HG03097 (cell line): ENCODE results near the gene POMGNT2.

ENCODE experiments used
- ATAC-seq: cut with Tn5 transposase; IDR thresholded peaks from one replicate; pipeline ENCODE4 v1.9.1; 2021; ENCODE audit not compliant: unreplicated experiment, low FRiP score

POMGNT2 gene

DNA sequence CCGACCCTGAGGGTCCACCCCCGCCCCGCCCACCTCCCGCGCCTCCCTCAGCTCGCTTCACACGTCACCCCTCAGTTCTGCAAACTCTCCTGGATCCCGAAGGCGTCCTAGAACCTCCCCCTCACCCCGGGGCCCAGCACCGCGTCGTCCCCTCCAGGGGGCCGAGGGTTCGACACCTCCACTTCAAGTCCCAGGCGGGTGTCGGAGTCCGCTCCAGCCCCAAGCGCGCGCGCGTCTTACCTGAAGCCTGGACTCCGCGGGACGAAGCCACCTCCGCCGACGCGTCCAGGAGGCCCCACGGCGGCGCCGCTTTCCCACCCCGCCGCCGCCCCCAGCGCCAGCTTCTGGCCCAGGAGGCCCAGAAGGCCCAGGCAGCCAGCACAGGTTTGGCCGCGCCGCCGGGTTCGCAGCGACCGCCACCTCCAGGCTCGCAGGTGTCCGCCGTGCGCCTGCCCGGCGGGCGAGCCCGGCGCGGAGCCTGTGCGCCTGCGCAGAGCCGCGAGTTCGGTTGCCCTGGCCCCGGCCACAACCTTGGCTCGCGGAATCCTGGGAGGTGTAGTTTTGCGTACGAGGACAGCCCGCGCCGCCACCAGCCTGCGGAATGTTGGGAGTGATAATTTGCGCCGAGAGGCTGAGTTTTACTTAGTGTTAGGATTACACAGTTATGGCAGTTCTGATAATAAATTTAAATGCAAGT lies at the start of gene POMGNT2:
Gene POMGNT2 (minus strand): TSS at position 484 of the 697 bp plus-strand sequence. CDS start 24,648 bp downstream, outside the sequence.
- peak; percentile 87 for ATAC-seq

DNA sequence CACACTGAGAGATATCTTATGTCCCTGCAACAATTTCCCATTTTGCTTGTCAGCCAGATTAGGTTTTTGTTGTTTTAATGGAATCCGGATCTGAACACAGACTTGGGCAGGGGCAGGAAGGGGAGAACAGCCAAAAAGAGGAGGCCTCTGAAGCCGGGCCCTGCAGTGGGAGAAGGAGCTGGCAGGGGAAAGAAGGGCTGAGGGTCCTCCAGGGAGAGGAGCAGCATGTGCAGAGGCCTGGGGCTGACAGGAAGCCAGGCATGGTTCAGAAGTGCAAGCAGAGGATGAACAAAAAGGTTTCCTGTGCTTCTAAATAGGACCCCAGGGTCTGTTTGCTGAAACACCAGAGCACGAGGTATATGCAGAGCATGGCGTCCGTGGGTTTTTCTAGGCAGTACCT lies 49.1 kb upstream of the POMGNT2 start:
- no peak for ATAC-seq

DNA sequence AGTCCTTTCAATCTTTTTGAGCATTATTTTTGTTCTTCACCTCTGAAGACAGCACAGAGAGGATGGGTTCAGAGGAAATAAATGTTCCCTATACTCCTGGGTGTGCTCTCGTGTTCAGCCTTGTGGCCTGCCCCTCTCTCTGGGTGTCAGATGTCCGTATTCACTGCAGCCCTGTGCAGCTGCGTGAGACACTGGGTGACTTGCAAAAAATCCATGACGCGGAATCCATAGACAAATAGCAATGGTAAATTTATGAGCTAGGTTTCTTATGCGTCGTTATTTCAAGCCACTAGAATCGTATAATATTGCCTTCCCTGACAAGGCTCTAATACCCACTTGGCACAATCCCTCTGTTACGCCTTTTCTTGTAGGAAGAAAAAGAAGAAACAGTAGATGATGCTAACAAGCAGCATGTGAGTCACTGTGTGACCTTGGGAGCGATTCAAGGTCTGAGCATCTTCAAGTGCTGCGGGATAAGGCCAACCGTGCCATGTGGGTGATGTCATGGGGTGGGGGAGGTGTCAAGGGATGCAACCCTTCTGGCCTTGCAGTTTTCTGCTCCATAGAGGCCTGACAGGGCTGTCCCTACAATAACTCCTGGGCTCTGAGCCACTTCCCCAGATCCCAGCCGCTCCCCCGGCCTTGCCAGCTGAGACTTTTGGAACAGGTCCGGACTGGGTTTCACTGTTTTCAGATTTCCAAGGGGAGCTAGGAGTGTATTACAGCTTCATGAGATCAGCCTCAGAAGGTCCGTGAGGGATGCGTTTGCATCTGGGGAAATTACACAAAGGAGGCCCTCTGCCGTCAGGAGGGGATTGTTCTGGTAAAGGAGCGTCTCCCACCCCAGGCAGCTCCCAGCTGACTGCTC lies 47.6 kb upstream of the POMGNT2 start:
- ATAC-seq: no peak

DNA sequence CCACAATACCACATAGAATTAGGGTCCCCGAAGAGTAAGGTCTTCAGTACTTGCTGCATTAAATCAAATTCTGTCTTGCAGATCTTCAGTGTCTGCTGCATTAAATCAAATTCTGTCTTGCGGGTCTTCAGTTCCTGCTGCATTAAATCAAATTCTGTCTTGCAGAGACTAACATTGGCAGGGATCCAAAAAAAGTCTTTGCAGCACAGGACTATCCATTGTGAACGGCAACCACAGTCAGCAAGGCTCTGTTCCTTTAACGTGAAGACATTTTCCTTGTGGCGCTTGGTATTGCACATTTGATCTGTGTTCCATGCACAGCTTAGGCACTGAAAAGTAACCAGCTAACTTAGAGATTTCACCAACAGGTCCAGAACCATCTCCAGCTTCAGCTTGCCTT lies 46.8 kb upstream of the POMGNT2 start:
- no peak for ATAC-seq

DNA sequence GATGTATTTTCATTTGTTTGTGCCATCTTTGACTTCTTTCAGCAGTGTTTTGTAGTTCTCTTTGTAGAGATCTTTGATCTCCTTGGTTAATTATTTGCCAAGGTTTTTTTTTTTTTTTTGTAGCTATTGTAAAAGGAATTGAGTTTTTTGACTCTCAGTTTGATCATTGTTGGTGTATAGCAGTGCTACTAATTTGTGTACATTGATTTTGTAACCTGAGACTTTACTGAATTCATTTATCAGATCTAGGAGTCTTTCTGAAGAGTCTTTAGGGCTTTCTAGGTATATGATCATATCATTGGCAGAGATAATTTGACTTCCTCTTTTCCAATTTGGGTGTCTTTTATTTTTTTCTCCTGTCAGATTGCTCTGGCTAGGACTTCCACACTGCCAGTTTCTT lies 42.2 kb upstream of the POMGNT2 start:
- ATAC-seq: no peak

DNA sequence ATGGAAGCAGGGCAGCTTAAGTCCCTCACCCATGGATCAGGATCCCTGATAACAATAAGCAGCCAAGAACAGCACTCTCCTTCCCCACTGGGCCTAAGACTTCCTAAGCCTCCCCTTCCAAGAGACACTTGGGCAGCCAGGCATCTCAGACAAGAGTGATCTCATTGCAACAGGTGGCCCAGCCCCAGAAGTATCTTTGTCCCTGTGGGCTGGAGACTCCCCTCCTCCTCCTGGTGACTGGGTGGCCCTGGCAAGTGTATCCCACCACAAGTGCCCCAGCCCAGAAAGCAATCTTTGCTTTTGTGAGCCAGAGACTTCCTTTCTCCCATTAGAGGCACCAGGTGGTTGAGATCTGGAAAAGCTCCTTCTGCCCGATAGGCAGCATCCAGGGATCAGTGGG lies 40.7 kb upstream of the POMGNT2 start:
- ATAC-seq: no peak

DNA sequence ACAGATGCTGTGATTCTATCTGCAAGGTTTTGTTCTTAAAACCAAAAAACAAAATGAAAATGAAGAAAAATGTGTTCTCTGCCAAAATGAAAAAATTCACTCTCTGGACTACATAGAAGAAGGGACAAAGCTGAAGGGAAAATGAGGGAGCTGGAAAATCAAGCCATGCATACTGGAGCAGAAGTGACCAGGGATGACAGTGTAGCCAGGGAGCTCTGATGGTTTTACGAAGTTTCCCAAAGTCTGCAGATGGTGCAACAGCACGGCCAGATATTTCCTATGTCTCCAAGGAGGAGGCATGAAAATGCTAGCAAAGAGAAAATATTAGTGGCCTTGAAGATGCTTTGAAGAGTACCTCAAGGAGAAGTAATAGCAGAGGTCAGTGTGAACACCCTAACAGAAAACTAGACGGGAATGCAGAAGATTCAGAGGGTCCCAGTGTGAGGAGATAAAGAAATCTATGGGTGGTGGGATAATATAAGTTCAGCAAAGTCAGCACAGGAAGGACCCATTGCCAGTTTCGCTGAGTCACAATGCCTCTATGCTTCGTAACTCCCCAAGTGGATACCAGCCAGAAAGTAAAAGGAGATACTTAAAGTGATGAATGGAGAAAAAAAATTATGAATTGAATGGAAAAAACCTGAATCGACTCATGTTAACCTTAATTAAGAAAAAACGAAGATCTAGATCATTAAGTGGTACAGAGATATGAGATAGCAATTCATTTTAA lies 39.0 kb upstream of the POMGNT2 start:
- no peak for ATAC-seq

DNA sequence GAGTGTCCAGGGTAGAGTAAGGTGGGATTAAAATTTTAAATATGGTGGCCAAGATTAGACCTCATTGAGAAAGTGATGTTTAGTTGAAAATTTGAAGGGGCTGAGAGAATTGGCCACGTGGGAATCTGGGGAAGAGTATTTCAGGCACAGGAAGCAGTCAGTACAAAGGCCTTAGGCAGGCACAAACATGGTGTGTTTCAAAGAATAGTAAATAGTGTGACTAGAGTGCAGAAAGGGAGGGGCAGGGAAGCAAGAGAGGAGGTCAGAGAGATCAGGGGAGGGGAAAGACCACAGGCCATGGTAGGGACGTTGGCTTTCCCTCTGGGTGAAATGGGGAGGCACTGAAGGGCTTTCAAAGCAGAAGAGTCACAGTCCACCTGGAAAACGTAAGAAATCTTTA lies 36.6 kb upstream of the POMGNT2 start:
- ATAC-seq: no peak

DNA sequence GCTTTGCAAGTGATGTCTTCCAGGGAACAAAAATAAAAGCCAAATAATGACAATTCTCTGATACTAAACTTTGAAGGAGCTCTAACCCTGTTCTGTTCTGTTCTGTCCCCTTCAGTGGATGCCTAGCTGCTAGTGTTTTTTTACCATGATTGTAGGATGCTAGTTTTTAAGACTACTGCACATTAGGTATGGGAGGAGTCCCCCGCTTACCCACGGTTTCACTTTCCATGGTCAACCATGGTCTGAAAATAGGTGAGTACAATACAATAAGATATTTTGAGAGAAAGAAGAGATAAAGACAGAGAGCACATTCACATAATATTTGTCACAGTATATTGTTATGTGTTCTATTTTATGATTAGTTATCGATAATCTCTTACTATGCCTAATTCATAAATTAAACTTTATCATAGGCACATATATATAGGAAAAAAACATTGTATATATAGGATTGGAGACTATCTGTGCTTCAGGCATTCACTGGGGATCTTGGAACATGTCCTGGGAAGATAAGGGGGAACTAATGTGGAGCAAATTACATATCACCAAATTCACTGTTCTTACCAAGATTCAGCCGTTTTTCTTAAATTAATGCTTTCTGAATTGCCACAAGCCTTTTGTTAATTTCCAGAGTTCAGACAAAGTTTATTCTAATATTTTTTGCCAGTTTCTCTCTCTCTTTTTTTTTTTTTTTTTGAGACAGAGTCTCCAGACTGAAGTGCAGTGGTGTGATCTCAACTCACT lies 32.8 kb upstream of the POMGNT2 start:
- ATAC-seq: no peak

DNA sequence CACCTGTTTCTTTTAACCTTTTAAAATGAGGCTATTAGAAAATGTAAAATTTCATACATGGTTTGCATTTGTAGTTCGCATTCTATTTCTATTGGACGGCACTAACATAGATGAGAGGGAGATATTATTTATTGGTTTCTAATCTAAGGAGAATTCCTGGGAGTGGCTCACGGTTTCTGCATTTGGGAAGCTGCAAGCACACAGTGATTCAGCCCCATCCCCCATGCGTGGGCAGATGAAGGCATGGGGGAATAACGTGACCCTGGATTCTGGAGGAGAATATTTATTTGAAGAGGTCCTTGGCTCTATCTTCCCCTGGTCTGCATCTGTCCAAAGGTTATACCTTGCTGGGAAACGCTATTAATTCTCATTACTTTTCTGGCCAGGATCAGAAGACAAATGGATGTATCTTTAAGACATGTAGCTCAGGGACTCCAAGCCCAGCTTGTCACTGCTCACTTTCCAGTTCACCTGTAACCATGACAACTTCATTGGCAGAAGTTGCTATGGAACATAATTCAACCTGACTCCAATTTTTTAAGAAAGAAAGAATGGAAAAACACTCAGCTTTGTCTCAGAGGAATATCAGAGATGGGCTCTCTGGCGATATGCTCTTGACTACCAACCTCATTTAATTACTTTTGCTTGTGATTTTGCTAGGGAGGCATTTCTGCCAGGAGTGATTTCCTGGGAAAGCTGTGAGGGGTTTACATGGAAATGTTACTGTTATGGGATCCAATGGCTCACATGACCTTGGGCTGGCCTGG lies 27.2 kb upstream of the POMGNT2 start:
- no peak for ATAC-seq

DNA sequence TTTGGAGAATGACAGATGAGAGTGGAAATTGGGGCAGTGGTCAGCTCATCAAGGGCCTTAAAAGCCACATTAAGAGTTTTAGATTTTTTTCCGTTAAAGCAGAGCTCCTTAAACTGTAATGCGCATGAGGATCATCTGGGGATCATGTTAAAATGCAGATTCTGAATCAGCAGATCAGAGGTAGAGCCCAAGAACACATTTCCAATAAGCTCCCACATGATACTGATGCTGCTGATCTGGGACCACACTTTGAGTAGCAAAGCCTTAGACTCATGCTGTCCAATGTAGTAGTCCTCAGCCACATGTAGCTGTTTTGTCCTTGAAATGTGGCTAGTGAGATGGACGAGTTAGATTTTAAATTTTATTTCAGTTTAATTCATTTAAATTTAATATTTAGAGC lies 26.3 kb upstream of the POMGNT2 start:
- no peak for ATAC-seq

DNA sequence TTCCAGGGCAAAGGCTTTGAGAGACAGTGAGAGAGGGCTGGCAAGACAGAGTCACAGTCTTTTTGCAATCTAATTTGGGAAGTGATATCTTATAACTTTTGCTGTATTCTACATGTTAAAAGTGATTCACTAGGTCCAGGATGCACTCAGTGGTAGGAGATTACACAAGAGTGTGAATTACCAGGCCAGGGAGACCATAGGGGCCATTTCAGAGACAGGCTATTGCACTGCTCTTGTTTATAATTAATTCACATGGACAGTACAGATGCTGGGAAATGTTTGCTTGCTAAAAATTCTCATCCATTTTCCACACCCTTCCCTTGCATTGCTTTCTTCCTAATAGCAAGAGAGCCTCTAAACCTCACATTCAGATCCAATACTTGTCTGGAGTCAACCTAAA lies 22.6 kb upstream of the POMGNT2 start:
- ATAC-seq: no peak

DNA sequence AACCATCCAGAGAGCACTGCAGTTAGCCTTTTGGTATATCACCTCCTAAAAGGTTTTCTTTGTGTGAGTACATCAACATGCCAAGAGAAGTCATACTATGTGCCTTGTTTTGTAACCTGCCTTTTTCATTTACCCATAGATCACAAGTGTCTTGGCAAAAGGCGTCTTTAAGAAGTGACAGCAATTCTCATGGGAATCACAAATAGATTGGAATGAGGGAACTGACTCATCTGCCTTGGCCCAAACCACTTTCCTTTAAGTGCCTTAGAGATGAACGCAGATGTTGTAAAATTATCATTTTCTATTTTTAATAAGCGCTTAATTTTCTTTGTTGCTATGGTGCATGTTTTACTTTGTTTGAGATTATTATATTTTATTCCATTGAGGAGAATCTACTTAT lies 20.7 kb upstream of the POMGNT2 start:
- no peak for ATAC-seq

DNA sequence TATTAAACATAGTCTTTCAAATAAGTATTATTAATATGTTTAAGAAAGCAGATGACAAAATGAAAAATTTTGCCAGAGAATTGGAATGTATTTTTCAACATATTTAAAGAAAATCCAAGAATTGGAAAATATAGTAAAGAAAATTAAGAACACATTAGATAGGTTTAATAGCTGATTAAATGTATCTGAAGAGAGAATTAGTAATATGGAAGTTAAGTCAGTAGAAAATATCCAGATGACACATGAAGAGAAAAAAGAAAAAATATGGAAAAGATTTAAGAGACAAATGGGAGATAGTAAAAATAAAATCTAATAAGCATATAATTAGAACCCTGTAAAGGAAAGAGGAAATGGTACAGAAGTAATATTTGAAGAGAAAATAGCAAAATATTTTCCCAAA lies 18.0 kb upstream of the POMGNT2 start:
- no peak for ATAC-seq

DNA sequence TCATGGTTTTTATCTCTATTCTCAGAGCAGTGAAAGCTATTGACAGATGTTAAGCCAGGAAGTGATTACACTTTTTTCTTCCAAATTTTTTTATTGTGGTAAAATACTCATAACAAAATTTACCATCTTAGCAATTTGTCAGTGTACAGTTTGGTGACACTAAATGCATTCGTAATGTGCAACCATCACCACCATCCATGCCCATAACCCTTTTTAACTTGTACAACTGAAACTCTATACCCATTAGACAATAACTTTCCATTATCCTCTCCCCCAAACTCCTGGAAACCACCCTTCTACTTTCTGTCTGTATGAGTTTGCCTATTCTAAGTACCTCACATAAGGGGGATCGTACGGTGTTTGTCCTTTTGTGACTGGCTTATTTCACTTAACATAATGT lies 15.1 kb upstream of the POMGNT2 start:
- ATAC-seq: no peak

DNA sequence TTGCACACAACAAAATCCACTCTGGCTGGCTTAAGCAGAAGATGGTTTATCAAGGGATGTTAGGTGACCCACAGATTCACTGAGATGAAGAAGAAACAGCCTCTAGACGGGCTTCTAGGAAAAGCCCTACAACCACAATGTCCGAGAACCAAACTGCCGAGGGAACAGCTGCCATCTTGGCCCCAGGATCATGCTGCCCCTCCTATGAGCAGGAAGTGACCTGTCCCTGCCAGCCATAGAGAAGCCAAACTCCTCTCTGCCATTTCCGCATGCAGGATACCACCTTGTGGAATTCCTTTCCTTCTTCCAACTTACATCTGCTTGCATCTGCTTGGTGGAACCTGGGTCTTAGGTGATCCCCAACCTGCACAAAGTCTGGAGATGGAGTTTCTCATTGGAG lies 11.4 kb upstream of the POMGNT2 start:
- ATAC-seq: no peak

DNA sequence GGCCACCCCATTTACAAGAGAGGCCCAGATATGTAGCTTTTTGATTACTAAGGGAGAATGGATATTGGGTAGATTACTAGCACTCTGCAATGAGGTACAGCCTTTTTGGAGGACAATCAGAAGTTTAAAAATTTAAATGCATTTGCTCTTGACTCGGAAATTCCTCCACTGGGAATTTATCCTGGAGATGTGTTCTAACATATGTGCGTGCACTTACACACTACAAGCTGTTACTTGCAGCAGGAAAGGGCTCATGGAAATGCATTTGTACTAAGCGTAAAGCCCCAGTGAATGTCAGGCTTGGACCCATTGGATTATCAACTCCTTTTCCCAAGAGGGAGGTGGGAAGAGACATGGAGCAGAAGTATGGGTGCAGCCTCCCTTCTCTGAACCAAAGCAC lies 7.8 kb upstream of the POMGNT2 start:
- ATAC-seq: no peak

DNA sequence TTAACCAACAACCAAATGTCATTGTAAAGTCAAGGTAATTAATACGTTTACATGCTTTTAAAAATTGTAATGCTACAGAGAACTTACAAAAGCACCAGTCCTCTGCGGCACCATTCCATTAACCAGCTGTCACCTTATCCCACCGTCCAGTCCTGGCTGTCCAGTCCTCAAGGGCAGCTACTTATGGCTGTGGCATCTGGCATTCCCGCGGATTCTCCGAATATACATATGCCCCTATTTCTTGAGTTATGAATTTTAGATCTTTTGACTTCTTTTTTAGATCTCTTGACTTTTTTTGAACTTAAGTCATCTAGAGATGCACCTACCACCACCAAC lies 382 bp upstream of the POMGNT2 start:
- ATAC-seq: no peak

DNA sequence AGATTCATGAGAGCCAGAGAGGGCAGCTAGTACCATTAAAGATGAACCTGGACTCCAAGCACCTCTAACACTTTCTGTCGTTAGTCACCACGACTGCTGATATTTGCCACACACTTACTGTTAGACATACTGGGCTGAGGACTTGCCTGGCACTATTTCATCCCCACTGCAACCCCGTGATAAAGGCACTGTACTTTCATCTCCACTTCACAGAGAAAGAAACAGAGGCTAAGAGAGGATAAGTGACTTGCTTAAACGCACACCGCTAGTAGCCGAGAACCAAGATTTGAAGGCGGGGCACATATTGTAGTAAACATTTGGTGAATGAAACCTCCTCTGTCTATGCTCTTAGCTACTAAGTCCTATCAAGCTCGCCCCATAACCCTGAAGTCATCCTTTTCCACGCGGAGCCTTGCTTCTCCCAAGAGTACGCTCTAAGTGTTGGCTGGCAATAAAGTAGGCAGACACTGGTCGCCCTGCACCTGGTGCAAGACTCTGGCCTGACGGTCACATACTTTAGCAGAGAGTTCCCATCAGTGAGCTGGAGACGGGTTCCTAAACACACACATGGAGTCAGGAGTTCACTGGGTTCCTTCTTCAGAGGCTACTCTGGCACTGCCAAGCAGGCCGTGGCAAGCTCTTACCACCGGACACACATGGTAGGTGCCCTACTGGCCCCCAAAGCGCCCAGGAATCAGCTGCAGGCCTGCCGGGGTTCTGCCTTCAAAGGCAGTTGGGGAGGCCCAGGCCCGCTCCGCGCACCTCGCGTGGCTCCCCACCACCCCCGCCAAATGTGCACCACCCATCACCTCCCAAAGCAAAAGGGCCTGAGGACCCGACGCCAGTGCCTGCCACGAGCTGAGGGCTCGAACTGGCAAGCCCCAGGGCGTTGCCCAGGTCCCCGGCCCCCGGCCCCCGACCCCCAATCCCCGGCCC lies 951 bp downstream of the POMGNT2 start:
- no peak for ATAC-seq
